Pulmonary artery endothelial cell (primary cell): ENCODE measurements around the gene CLEC4D. TPM values are rescaled to one million over a fixed set of nuclear protein-coding genes. Genes with fewer than 3 reads are reported as not detected.
A peak's percentile ranks its signal among the peaks of the same experiment; 100 is the strongest.
"Not testable (repeated sequence)": the region's sequence is repeated elsewhere in the genome, so short reads cannot be mapped to it uniquely, and the experiment has no call there.

Experiments
- DNase-seq: peaks from one replicate; pipeline ENCODE4 v3.0.0-alpha.2; 2011; ENCODE audit warnings: low read depth, low spot score
- total RNA-seq: library from RNA; depleted of rRNA; stranded (reverse); fragments of >200 nt; gene quantifications from 2 replicates; pipeline ENCODE4 v1.2.3, GENCODE V29; 2014

The CLEC4D gene
- total RNA-seq, 1 donor from 2014 or later: not detected

GRCh38 chr12:8532045-8532444 lies 18.7 kb downstream of the CLEC4D start:
- no peak for DNase-seq

GRCh38 chr12:8537820-8538219 lies 24.5 kb downstream of the CLEC4D start:
- not testable (repeated sequence) for DNase-seq

GRCh38 chr12:8540831-8541230 lies 27.5 kb downstream of the CLEC4D start, which contains the start of gene CLEC4E:
TSS of gene CLEC4E (minus strand) at chr12:8540905. CDS start at chr12:8540797, 108 bp downstream.
- not testable (repeated sequence) for DNase-seq

- DNase-seq: no peak
Observed at GRCh38 chr12:8541562-8541961, 28.3 kb downstream of the CLEC4D start.

GRCh38 chr12:8544295-8544694 lies 31.0 kb downstream of the CLEC4D start:
- peak; percentile 22 for DNase-seq

- no peak for DNase-seq
Observed at GRCh38 chr12:8546591-8546990, 33.3 kb downstream of the CLEC4D start.

GRCh38 chr12:8547645-8548044 lies 34.3 kb downstream of the CLEC4D start:
- DNase-seq: no peak

GRCh38 chr12:8548192-8548591 lies 34.9 kb downstream of the CLEC4D start:
- DNase-seq: no peak

- DNase-seq: no peak
Observed at GRCh38 chr12:8549381-8549780, 36.1 kb downstream of the CLEC4D start.

- no peak for DNase-seq
Observed at GRCh38 chr12:8553088-8553627, 39.9 kb downstream of the CLEC4D start.

GRCh38 chr12:8554451-8555195 lies 41.3 kb downstream of the CLEC4D start:
- DNase-seq: peak; percentile 60

- no peak for DNase-seq
Observed at GRCh38 chr12:8556531-8557097, 43.3 kb downstream of the CLEC4D start.

GRCh38 chr12:8559676-8560075 lies 46.4 kb downstream of the CLEC4D start:
- no peak for DNase-seq

- DNase-seq: no peak
Observed at GRCh38 chr12:8561011-8561410, 47.7 kb downstream of the CLEC4D start.

- no peak for DNase-seq
Observed at GRCh38 chr12:8562310-8562709, 49.0 kb downstream of the CLEC4D start.

GRCh38 chr12:8563356-8563755 lies 50.1 kb downstream of the CLEC4D start:
- DNase-seq: no peak

GRCh38 chr12:8564656-8565055 lies 51.4 kb downstream of the CLEC4D start:
- no peak for DNase-seq

GRCh38 chr12:8566052-8566451 lies 52.7 kb downstream of the CLEC4D start:
- DNase-seq: not testable (repeated sequence)

- no peak for DNase-seq
Observed at GRCh38 chr12:8566525-8566924, 53.2 kb downstream of the CLEC4D start.
